Chondrocyte (in vitro differentiated cells): ENCODE measurements around the gene PARM1. TPM values are rescaled to one million over a fixed set of nuclear protein-coding genes. Genes with fewer than 3 reads are reported as not detected.

Source experiments
- DNase-seq: peaks from one replicate; pipeline ENCODE4 v3.0.0; 2021; ENCODE audit warnings: mixed read lengths, low spot score
- H3K27ac Mint-ChIP-seq: one replicate; pipeline ENCODE4 v1.8.0; 2021; ENCODE audit warnings: mild to moderate bottlenecking, moderate library complexity, mixed read lengths; ENCODE audit not compliant: unreplicated experiment
- H3K27me3 Mint-ChIP-seq: 2 replicates; pipeline ENCODE4 v1.8.0; 2021; ENCODE audit warnings: low read depth, mixed read lengths
- H3K36me3 Mint-ChIP-seq: 2 replicates; pipeline ENCODE4 v1.8.0; 2021; ENCODE audit warnings: low read depth, mixed read lengths
- H3K4me1 Mint-ChIP-seq: 2 replicates; pipeline ENCODE4 v1.8.0; 2021; ENCODE audit warnings: low read depth, mild to moderate bottlenecking, mixed read lengths
- H3K4me3 Mint-ChIP-seq: one replicate; pipeline ENCODE4 v1.8.0; 2021; ENCODE audit warnings: mild to moderate bottlenecking, moderate library complexity, mixed read lengths; ENCODE audit not compliant: unreplicated experiment
- H3K9me3 Mint-ChIP-seq: 2 replicates; pipeline ENCODE4 v1.8.0; 2021; ENCODE audit warnings: low read depth, mixed read lengths
- CTCF ChIP-seq: fragments of 200-600 bp; sonication (generic); IDR thresholded peaks from 2 replicates; pipeline ENCODE4 v1.5.0; 2021; ENCODE audit warnings: antibody characterized with exemption, mild to moderate bottlenecking, moderate library complexity
- total RNA-seq: library from RNA; stranded (reverse); gene quantifications from 3 replicates; pipeline ENCODE4 v1.2.1, GENCODE V29; 2021

PARM1 gene
- total RNA-seq, 1 donor from 2014 or later: 0.90 TPM

GRCh38 chr4:75053352-75053751, 120.4 kb downstream of the PARM1 start:
- no peak for TF ChIP-seq CTCF
- Mint-ChIP-seq H3K9me3 (no peaks in the 10 kb centered on the region), H3K4me3 (no peak overlapping the region), H3K36me3 (no peaks in the 10 kb centered on the region), H3K4me1 (no peaks in the 10 kb centered on the region), H3K27me3 (no peaks in the 10 kb centered on the region), H3K27ac (no peak overlapping the region)
- DNase-seq: no peak

- no peaks in the 10 kb centered on the region for H3K36me3 Mint-ChIP-seq
- no peak overlapping the region for H3K27ac Mint-ChIP-seq
- TF ChIP-seq CTCF: no peak
- H3K4me3 Mint-ChIP-seq: no peak overlapping the region
- no peaks in the 10 kb centered on the region for H3K9me3 Mint-ChIP-seq
- no peaks in the 10 kb centered on the region for H3K27me3 Mint-ChIP-seq
- no peak for DNase-seq
- H3K4me1 Mint-ChIP-seq: no peaks in the 10 kb centered on the region
Measured at GRCh38 chr4:75054078-75054477, 121.2 kb downstream of the PARM1 start.

DNA sequence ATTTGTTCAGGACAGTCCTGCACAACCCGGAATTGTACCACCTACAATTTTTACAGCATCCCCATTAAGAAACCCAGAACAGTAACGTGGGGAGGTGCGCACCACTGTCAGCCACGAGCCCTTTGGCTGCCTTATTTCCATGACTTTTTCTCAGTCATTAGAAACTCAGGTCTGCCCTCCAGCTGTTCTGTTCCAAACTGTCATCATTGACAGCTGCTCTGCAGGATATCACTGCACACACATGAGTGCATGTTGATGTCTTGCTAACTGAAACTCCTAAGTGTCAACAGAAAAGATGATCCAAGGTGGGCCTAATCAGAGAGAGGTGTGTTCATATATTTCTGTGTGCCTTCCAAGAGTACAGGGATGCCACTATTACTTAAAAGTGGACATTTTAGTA, 123.4 kb downstream of the PARM1 start:
- no peak for DNase-seq
- H3K27me3 Mint-ChIP-seq: no peaks in the 10 kb centered on the region
- H3K36me3 Mint-ChIP-seq: no peaks in the 10 kb centered on the region
- no peaks in the 10 kb centered on the region for H3K9me3 Mint-ChIP-seq
- H3K4me3 Mint-ChIP-seq: no peak overlapping the region
- no peak for TF ChIP-seq CTCF
- H3K4me1 Mint-ChIP-seq: peaks cover 4% of the 10 kb centered on the region
- no peak overlapping the region for H3K27ac Mint-ChIP-seq

GRCh38 chr4:75057369-75057768, 124.5 kb downstream of the PARM1 start:
- Mint-ChIP-seq H3K4me1 (peaks cover 4% of the 10 kb centered on the region), H3K9me3 (no peaks in the 10 kb centered on the region), H3K27me3 (no peaks in the 10 kb centered on the region), H3K27ac (no peak overlapping the region), H3K36me3 (no peaks in the 10 kb centered on the region), H3K4me3 (no peak overlapping the region)
- TF ChIP-seq CTCF: no peak
- no peak for DNase-seq

DNA sequence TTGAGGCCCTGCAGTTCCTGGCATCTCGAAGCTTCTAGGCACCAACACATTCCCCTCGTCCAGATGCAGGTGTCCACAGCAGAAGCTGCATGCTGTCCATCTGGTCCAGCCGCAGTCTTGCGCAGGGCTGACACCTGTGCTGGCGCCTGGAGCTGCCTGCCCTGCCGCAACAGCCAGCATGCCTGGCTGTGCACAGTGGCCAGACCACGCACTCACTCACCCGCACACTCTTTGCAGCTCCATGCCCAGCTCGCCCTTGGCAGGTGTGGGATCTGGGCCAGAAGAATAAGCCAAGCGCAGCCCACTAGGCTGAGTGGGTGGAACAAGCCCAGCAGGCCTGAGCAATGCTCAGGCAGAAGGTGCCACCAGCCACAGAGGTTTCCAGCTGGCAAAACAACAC, 125.6 kb downstream of the PARM1 start:
- no peak overlapping the region for H3K4me3 Mint-ChIP-seq
- no peaks in the 10 kb centered on the region for H3K36me3 Mint-ChIP-seq
- H3K27me3 Mint-ChIP-seq: no peaks in the 10 kb centered on the region
- no peaks in the 10 kb centered on the region for H3K9me3 Mint-ChIP-seq
- no peak overlapping the region for H3K27ac Mint-ChIP-seq
- DNase-seq: no peak
- peaks cover 4% of the 10 kb centered on the region for H3K4me1 Mint-ChIP-seq
- no peak for TF ChIP-seq CTCF
